Sigmoid colon (tissue), 7 donors: ENCODE data around the gene KDM6B. TPM values are rescaled to one million over a fixed set of nuclear protein-coding genes. Genes with fewer than 3 reads are reported as not detected.

Source experiments
- DNase-seq: peaks from one replicate; pipeline ENCODE4 v3.0.0-alpha.2; 2019
- H3K27ac ChIP-seq, 4 donors: fragments of 200-600 bp; sonication (generic); one replicate each; pipeline ENCODE4 v1.5.1; 2016 to 2019; ENCODE audit warnings: mild to moderate bottlenecking in 1 of 4
- H3K27me3 ChIP-seq, 3 donors: fragments of 200-600 bp; sonication (generic); one replicate each; pipeline ENCODE4 v1.5.1; 2019; ENCODE audit warnings: mild to moderate bottlenecking in 1 of 3
- H3K36me3 ChIP-seq, 4 donors: fragments of 200-600 bp; sonication (generic); one replicate each; pipeline ENCODE4 v1.5.1; 2016 to 2019
- H3K4me1 ChIP-seq, 4 donors: fragments of 200-600 bp; sonication (generic); one replicate each; pipeline ENCODE4 v1.5.1; 2017 to 2019
- H3K4me3 ChIP-seq, 4 donors: fragments of 200-600 bp; sonication (generic); one replicate each; pipeline ENCODE4 v1.5.1; 2017 to 2019; ENCODE audit warnings: mild to moderate bottlenecking in 2 of 4, moderate library complexity in 1 of 4
- H3K9me3 ChIP-seq, 4 donors: fragments of 200-600 bp in 3 of 4; sonication (generic) in 3 of 4; one replicate each; pipeline versions ENCODE4 v1.5.1 to v1.6.1; 2013 to 2019
- CTCF ChIP-seq, 4 experiments: fragments of 450-650 bp in 3 of 4; fragments of 200-600 bp in 1 of 4; IDR thresholded peaks; one replicate each; pipeline ENCODE4 v1.5.1; 2016 to 2019; ENCODE audit warnings: antibody characterized with exemption in 4 of 4, mild to moderate bottlenecking in 3 of 4, moderate library complexity in 2 of 4
- EP300 ChIP-seq, 4 donors: sonication (generic); formaldehyde crosslinking; IDR thresholded peaks; one replicate each; pipeline ENCODE4 v1.6.1; 2017; ENCODE audit warnings: antibody characterized with exemption in 4 of 4
- POLR2A ChIP-seq, 2 donors: fragments of 450-650 bp; IDR thresholded peaks; one replicate each; pipeline ENCODE4 v1.6.1; 2016; ENCODE audit warnings: antibody characterized with exemption in 2 of 2, mild to moderate bottlenecking in 2 of 2, moderate library complexity in 2 of 2
- POLR2AphosphoS5 ChIP-seq, 4 donors: sonication (generic); formaldehyde crosslinking; IDR thresholded peaks; one replicate each; pipeline ENCODE4 v1.6.1; 2017; ENCODE audit warnings: antibody characterized with exemption in 4 of 4
- WGBS, 2 donors: extraction: QIAGEN DNeasy Blood & Tissue Kit; methylation state at CpG; one replicate each; pipeline ENCODE4 v1.1.7; 2013; 5-methylcytosine and 5-hydroxymethylcytosine counted together
- intact Hi-C: fragments of 100-400 bp; cut with DNase I; formaldehyde crosslinking; loops from one replicate; pipeline ENCODE4 v1.15.1; 2023
- polyA plus RNA-seq, 3 donors: library from polyadenylated mRNA; stranded (reverse); fragments of 200-250 nt; gene quantifications; one replicate each; pipeline ENCODE4 v1.2.3, GENCODE V29; 2013
- total RNA-seq, 4 donors: library from RNA; depleted of rRNA; stranded (reverse); fragments of >200 nt; gene quantifications; one replicate each; pipeline ENCODE4 v1.1.0, GENCODE V29; 2016
- donor health status: healthy with polysubstance abuse.
- donor health status: Bipolar disorder and iron deficiency.
- donor health status: healthy.

The KDM6B gene
- total and polyA plus RNA-seq, 7 donors, result 5.5 to 19.4 (median 7.8) TPM

- 0% methylated on average over 64 of the region's 64 CpGs for WGBS, 2 donors
- DNase-seq, result peak; percentile 99
- H3K9me3 ChIP-seq, result no peaks in the 10 kb centered on the region
- H3K27ac ChIP-seq, result peak within 1 kb of the TSS; percentile 90 to 94 (median 93)
- TF ChIP-seq POLR2AphosphoS5 (IDR thresholded peaks at IDR 0.05), result peak; percentile 70 to 92 (median 90)
- peak; percentile 31 to 41 for TF ChIP-seq POLR2A (IDR thresholded peaks at IDR 0.05)
- peak in 1 of 4 donors; percentile 8 for TF ChIP-seq EP300 (IDR thresholded peaks at IDR 0.05)
- peak in 2 of 4 experiments; percentile 30 to 31 for TF ChIP-seq CTCF (IDR thresholded peaks at IDR 0.05)
- intact Hi-C loops, result loop anchor here (1.0 to 10.0 kb wide), 4 partner anchors 23 to 272 kb away; partner anchors contain the start of genes CHD3, CNTROB, KDM6B and MPDU1
- peaks cover 8 to 42% (median 15%) of the 10 kb centered on the region in 4 donors for H3K36me3 ChIP-seq
- peaks cover 0 to 43% (median 38%) of the 10 kb centered on the region in 4 donors for H3K4me1 ChIP-seq
- H3K27me3 ChIP-seq, result no peaks in the 10 kb centered on the region
- peak within 1 kb of the TSS; percentile 46 to 76 (median 63) for H3K4me3 ChIP-seq
Measured at GRCh38 chr17:7856811-7857712, 23.0 kb downstream of the KDM6B start, which contains the start of gene NAA38. Gene NAA38, minus strand, starts transcription at chr17:7857559. Its CDS starts 96 bp downstream, at chr17:7857463.

DNA sequence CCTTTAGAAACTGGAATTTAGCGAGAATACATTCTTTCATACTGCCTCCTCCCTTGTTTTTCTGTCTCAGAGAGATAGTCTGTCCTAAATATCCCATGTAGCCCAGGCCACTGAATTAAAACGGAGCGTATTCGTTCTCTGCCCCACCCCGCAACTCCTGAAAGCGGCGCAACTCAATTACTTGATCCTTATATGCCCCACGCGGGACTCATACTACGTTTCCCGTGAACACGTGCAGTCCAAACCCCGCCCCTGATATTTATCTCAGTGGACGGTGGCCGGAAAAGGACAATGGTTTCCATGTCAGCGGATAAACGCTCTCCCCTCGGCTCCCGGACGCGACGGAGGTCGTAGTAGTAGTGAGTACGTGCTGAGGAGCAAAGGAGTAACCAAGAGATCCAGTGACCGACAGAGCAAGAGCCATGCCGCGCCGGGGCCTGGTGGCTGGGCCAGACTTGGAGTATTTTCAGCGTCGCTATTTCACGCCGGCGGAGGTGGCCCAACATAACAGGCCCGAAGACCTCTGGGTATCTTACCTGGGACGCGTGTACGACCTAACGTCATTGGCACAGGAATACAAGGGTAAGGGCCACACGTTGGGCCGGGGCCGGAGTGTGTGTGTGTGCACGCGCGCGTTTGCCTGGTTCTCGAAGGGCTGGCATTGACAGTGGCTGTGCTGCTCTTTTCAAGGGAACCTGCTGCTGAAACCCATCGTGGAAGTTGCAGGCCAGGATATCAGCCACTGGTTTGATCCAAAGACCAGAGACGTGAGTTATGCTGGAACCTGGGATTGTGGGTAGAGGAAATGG, 23.9 kb downstream of the KDM6B start, which contains the start of gene CYB5D1:
CYB5D1 (plus strand) TSS at position 291 of the 809 bp plus-strand sequence; CDS start at position 423, 132 bp downstream.
- intact Hi-C loops, result loop anchor here (1.0 to 10.0 kb wide), 4 partner anchors 24 to 273 kb away; partner anchors contain the start of genes CHD3, CNTROB, KDM6B and MPDU1

GRCh38 chr17:7858522-7858810, 24.4 kb downstream of the KDM6B start:
- peak; percentile 81 for DNase-seq
- 35 to 51% methylated on average over 20 of the region's 20 CpGs for WGBS, 2 donors
- Histone ChIP-seq H3K9me3 (no peaks in the 10 kb centered on the region), H3K27me3 (no peaks in the 10 kb centered on the region), H3K4me1 (peaks cover 0 to 42% (median 39%) of the 10 kb centered on the region in 4 donors), H3K27ac (peak overlapping the region; percentile 90 to 94 (median 93)), H3K36me3 (peaks cover under 1 to 28% (median 5%) of the 10 kb centered on the region in 4 donors), H3K4me3 (peak overlapping the region; percentile 46 to 76 (median 63))
- intact Hi-C loops, result loop anchor here (5.0 to 10.0 kb wide), 2 partner anchors 74 to 274 kb away; partner anchors contain the start of genes CNTROB, MPDU1 and TRAPPC1
- TF ChIP-seq POLR2A (IDR thresholded peaks at IDR 0.05), result no peak
- TF ChIP-seq POLR2AphosphoS5 (IDR thresholded peaks at IDR 0.05), result no peak
- peak; percentile 19 to 61 (median 40) for TF ChIP-seq CTCF (IDR thresholded peaks at IDR 0.05)
- TF ChIP-seq EP300 (IDR thresholded peaks at IDR 0.05), result no peak

More for the DNA sequence above, 23.9 kb downstream of the KDM6B start, which contains the start of gene CYB5D1:
- Histone ChIP-seq H3K36me3 (peaks cover 6 to 33% (median 10%) of the 10 kb centered on the region in 4 donors), H3K4me1 (peaks cover 0 to 41% (median 38%) of the 10 kb centered on the region in 4 donors), H3K27me3 (no peaks in the 10 kb centered on the region), H3K4me3 (peak within 1 kb of the TSS; percentile 46 to 76 (median 63)), H3K27ac (peak within 1 kb of the TSS; percentile 90 to 94 (median 93)), H3K9me3 (no peaks in the 10 kb centered on the region)
- DNase-seq, result peak; percentile 97
- peak; percentile 67 to 84 (median 73) for TF ChIP-seq POLR2AphosphoS5 (IDR thresholded peaks at IDR 0.05)
- TF ChIP-seq EP300 (IDR thresholded peaks at IDR 0.05), result peak in 2 of 4 donors; percentile 32 to 62
- no peak for TF ChIP-seq CTCF (IDR thresholded peaks at IDR 0.05)
- WGBS, 2 donors, result 4% methylated on average over 48 of the region's 48 CpGs

- Histone ChIP-seq H3K36me3 (peaks cover 0 to 22% (median under 1%) of the 10 kb centered on the region in 4 donors), H3K4me1 (peaks cover 0 to 42% (median 39%) of the 10 kb centered on the region in 4 donors), H3K27ac (peak overlapping the region; percentile 90 to 94 (median 93)), H3K9me3 (no peaks in the 10 kb centered on the region), H3K27me3 (no peaks in the 10 kb centered on the region), H3K4me3 (no peak overlapping the region)
- 82 to 90% methylated on average over 8 of the region's 8 CpGs for WGBS, 2 donors
- no peak for DNase-seq
- no peak for TF ChIP-seq POLR2AphosphoS5 (IDR thresholded peaks at IDR 0.05)
- TF ChIP-seq CTCF (IDR thresholded peaks at IDR 0.05), result no peak
- no peak for TF ChIP-seq EP300 (IDR thresholded peaks at IDR 0.05)
- TF ChIP-seq POLR2A (IDR thresholded peaks at IDR 0.05), result no peak
- intact Hi-C loops, result loop anchor here (5.0 to 10.0 kb wide), 2 partner anchors 73 to 274 kb away; partner anchors contain the start of genes CNTROB, MPDU1 and TRAPPC1
Measured at GRCh38 chr17:7859028-7859427, 25.0 kb downstream of the KDM6B start.
